Mononuclear cell (primary cell): ENCODE measurements around the gene SOX10. TPM values are rescaled to one million over a fixed set of nuclear protein-coding genes. Genes with fewer than 3 reads are reported as not detected.
"Not testable (repeated sequence)": the region's sequence is repeated elsewhere in the genome, so short reads cannot be mapped to it uniquely, and the experiment has no call there.

ENCODE experiments used
- H3K27me3 ChIP-seq: 2 replicates; pipeline ENCODE4 v1.6.0; 2011; ENCODE audit warnings: low read length, control low read depth; ENCODE audit not compliant: insufficient read depth
- H3K4me1 ChIP-seq: 2 replicates; pipeline ENCODE4 v1.5.1; 2011; ENCODE audit warnings: mild to moderate bottlenecking, low read length, control low read depth; ENCODE audit not compliant: insufficient read depth
- H3K4me3 ChIP-seq: 2 replicates; pipeline ENCODE4 v1.5.1; 2011; ENCODE audit warnings: mild to moderate bottlenecking, low read length, moderate library complexity
- H3K9me3 ChIP-seq: 2 replicates; pipeline ENCODE4 v1.5.1; 2011; ENCODE audit warnings: low read depth, mild to moderate bottlenecking, control low read depth, low read length
- total RNA-seq: library from RNA; depleted of rRNA; stranded (reverse); fragments of >200 nt; gene quantifications from one replicate; pipeline ENCODE4 v1.2.3, GENCODE V29; 2012

SOX10 gene
- total RNA-seq, 1 donor = not detected

GRCh38 chr22:37981282-37982011 is 2.9 kb downstream of the SOX10 start:
- H3K9me3 ChIP-seq = no peaks in the 10 kb centered on the region
- no peaks in the 10 kb centered on the region for H3K4me1 ChIP-seq
- H3K27me3 ChIP-seq = no peaks in the 10 kb centered on the region
- no peak overlapping the region for H3K4me3 ChIP-seq

- no peak overlapping the region for H3K4me3 ChIP-seq
- H3K9me3 ChIP-seq = no peaks in the 10 kb centered on the region
- H3K4me1 ChIP-seq = no peaks in the 10 kb centered on the region
- no peaks in the 10 kb centered on the region for H3K27me3 ChIP-seq
Measured at GRCh38 chr22:37979782-37980181, 4.6 kb downstream of the SOX10 start.

GRCh38 chr22:37976547-37976946 is 7.8 kb downstream of the SOX10 start:
- Histone ChIP-seq H3K4me3 (no peak overlapping the region), H3K4me1 (no peaks in the 10 kb centered on the region), H3K27me3 (no peaks in the 10 kb centered on the region), H3K9me3 (no peaks in the 10 kb centered on the region)

GRCh38 chr22:37976022-37976421 is 8.3 kb downstream of the SOX10 start:
- not testable (repeated sequence) for H3K4me3 ChIP-seq, H3K4me1 ChIP-seq, H3K27me3 ChIP-seq, H3K9me3 ChIP-seq

- H3K4me3 ChIP-seq = no peak overlapping the region
- no peaks in the 10 kb centered on the region for H3K9me3 ChIP-seq
- H3K4me1 ChIP-seq = no peaks in the 10 kb centered on the region
- H3K27me3 ChIP-seq = no peaks in the 10 kb centered on the region
Measured at GRCh38 chr22:37975153-37975552, 9.2 kb downstream of the SOX10 start.

- H3K27me3 ChIP-seq = no peaks in the 10 kb centered on the region
- no peaks in the 10 kb centered on the region for H3K9me3 ChIP-seq
- no peak overlapping the region for H3K4me3 ChIP-seq
- no peaks in the 10 kb centered on the region for H3K4me1 ChIP-seq
Measured at GRCh38 chr22:37973271-37974170, 10.8 kb downstream of the SOX10 start.

GRCh38 chr22:37972527-37972926 is 11.8 kb downstream of the SOX10 start:
- Histone ChIP-seq H3K27me3 (no peaks in the 10 kb centered on the region), H3K4me1 (no peaks in the 10 kb centered on the region), H3K9me3 (no peaks in the 10 kb centered on the region), H3K4me3 (no peak overlapping the region)

GRCh38 chr22:37971475-37972434 is 12.6 kb downstream of the SOX10 start:
- Histone ChIP-seq H3K27me3 (no peaks in the 10 kb centered on the region), H3K4me1 (no peaks in the 10 kb centered on the region), H3K4me3 (no peak overlapping the region), H3K9me3 (no peaks in the 10 kb centered on the region)

- Histone ChIP-seq H3K27me3 (no peaks in the 10 kb centered on the region), H3K4me3 (no peak overlapping the region), H3K9me3 (no peaks in the 10 kb centered on the region), H3K4me1 (no peaks in the 10 kb centered on the region)
Measured at GRCh38 chr22:37970864-37971263, 13.5 kb downstream of the SOX10 start.

- Histone ChIP-seq H3K9me3 (no peaks in the 10 kb centered on the region), H3K4me1 (no peaks in the 10 kb centered on the region), H3K4me3 (no peak overlapping the region), H3K27me3 (no peaks in the 10 kb centered on the region)
Measured at GRCh38 chr22:37968452-37969251, 15.7 kb downstream of the SOX10 start.

GRCh38 chr22:37967637-37968451 is 16.5 kb downstream of the SOX10 start:
- Histone ChIP-seq H3K4me3 (no peak overlapping the region), H3K4me1 (no peaks in the 10 kb centered on the region), H3K27me3 (no peaks in the 10 kb centered on the region), H3K9me3 (no peaks in the 10 kb centered on the region)

- H3K4me1 ChIP-seq = no peaks in the 10 kb centered on the region
- H3K27me3 ChIP-seq = no peaks in the 10 kb centered on the region
- no peak overlapping the region for H3K4me3 ChIP-seq
- H3K9me3 ChIP-seq = no peaks in the 10 kb centered on the region
Measured at GRCh38 chr22:37967147-37967546, 17.2 kb downstream of the SOX10 start.

- Histone ChIP-seq H3K4me3 (no peak overlapping the region), H3K4me1 (no peaks in the 10 kb centered on the region), H3K9me3 (no peaks in the 10 kb centered on the region), H3K27me3 (no peaks in the 10 kb centered on the region)
Measured at GRCh38 chr22:37965940-37966664, 18.3 kb downstream of the SOX10 start.
